Breast epithelium (tissue), 3 donors: ENCODE measurements around the gene SYTL3.

Source experiments
- POLR2A ChIP-seq: fragments of 450-650 bp; IDR thresholded peaks from one replicate; pipeline ENCODE4 v1.6.1; 2016; ENCODE audit warnings: antibody characterized with exemption, mild to moderate bottlenecking, moderate library complexity
- TF ChIP-seq, protein P1 (sequence below), 3 donors: fragments of 450-650 bp; IDR thresholded peaks; one replicate each; pipeline ENCODE4 v1.5.1; 2016 to 2017; ENCODE audit warnings: antibody characterized with exemption in 3 of 3, mild to moderate bottlenecking in 3 of 3, moderate library complexity in 3 of 3

DNA sequence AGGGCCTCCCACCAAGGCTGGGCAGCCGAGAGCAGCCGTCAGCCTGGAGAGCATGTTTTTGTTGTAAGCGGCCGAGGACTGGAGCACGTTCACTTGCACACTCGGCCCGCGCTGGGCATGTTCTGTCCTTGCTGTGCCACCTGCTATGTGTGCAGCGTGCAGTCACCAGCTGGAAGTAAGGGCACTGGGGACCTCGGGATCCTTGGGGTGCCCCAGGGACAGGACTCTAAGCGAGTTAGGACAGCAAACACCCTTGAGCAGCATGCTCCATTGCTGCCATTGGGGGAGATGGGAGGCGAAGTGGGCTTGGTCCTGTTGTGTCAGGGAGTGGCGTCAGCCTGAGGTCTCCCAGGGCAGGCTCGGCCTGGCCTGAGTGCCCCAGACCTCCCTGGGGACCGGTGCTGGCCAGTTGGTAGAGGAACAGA, 24.0 kb upstream of the SYTL3 start:
- TF ChIP-seq, protein P1, sequence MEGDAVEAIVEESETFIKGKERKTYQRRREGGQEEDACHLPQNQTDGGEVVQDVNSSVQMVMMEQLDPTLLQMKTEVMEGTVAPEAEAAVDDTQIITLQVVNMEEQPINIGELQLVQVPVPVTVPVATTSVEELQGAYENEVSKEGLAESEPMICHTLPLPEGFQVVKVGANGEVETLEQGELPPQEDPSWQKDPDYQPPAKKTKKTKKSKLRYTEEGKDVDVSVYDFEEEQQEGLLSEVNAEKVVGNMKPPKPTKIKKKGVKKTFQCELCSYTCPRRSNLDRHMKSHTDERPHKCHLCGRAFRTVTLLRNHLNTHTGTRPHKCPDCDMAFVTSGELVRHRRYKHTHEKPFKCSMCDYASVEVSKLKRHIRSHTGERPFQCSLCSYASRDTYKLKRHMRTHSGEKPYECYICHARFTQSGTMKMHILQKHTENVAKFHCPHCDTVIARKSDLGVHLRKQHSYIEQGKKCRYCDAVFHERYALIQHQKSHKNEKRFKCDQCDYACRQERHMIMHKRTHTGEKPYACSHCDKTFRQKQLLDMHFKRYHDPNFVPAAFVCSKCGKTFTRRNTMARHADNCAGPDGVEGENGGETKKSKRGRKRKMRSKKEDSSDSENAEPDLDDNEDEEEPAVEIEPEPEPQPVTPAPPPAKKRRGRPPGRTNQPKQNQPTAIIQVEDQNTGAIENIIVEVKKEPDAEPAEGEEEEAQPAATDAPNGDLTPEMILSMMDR (IDR thresholded peaks at IDR 0.05), result no peak
- TF ChIP-seq POLR2A, result no peak
